HEK293 (cell line): ENCODE data around the gene TMEM19.

Experiments
- EGR2 ChIP-seq: fragments of 450-650 bp; formaldehyde crosslinking; IDR thresholded peaks from 2 replicates; pipeline ENCODE4 v1.5.1; 2016; ENCODE audit warnings: low read depth, missing biosample characterization, missing genetic modification characterization
- GFI1B ChIP-seq: fragments of 450-650 bp; formaldehyde crosslinking; IDR thresholded peaks from 2 replicates; pipeline ENCODE4 v1.5.1; 2016; ENCODE audit warnings: missing biosample characterization, missing genetic modification characterization
- GLI4 ChIP-seq: fragments of 450-650 bp; formaldehyde crosslinking; IDR thresholded peaks from 2 replicates; pipeline ENCODE4 v1.5.1; 2016; ENCODE audit warnings: missing biosample characterization, missing genetic modification characterization
- KLF8 ChIP-seq: fragments of 450-650 bp; formaldehyde crosslinking; IDR thresholded peaks from 2 replicates; pipeline ENCODE4 v1.5.1; 2016; ENCODE audit warnings: missing biosample characterization, missing genetic modification characterization
- MZF1 ChIP-seq: fragments of 450-650 bp; formaldehyde crosslinking; IDR thresholded peaks from 2 replicates; pipeline ENCODE4 v1.5.1; 2017; ENCODE audit warnings: missing biosample characterization, missing genetic modification characterization, borderline replicate concordance
- SCRT1 ChIP-seq: fragments of 450-650 bp; formaldehyde crosslinking; IDR thresholded peaks from 2 replicates; pipeline ENCODE4 v1.5.1; 2016; ENCODE audit warnings: missing biosample characterization, missing genetic modification characterization, borderline replicate concordance
- SCRT2 ChIP-seq: fragments of 450-650 bp; formaldehyde crosslinking; IDR thresholded peaks from 2 replicates; pipeline ENCODE4 v1.5.1; 2016; ENCODE audit warnings: missing biosample characterization, missing genetic modification characterization
- SP3 ChIP-seq: fragments of 450-650 bp; formaldehyde crosslinking; IDR thresholded peaks from 2 replicates; pipeline ENCODE4 v1.5.1; 2016; ENCODE audit warnings: missing biosample characterization, missing genetic modification characterization
- WT1 ChIP-seq: fragments of 450-650 bp; formaldehyde crosslinking; IDR thresholded peaks from 2 replicates; pipeline ENCODE4 v1.5.1; 2016; ENCODE audit warnings: missing biosample characterization, missing genetic modification characterization
- YY2 ChIP-seq: fragments of 450-650 bp; formaldehyde crosslinking; IDR thresholded peaks from 2 replicates; pipeline ENCODE4 v1.5.1; 2016; ENCODE audit warnings: missing biosample characterization, missing genetic modification characterization
- ZBTB8A ChIP-seq: fragments of 450-650 bp; formaldehyde crosslinking; IDR thresholded peaks from 2 replicates; pipeline ENCODE4 v1.5.1; 2016; ENCODE audit warnings: missing biosample characterization, missing genetic modification characterization
- ZFP41 ChIP-seq: fragments of 450-650 bp; formaldehyde crosslinking; IDR thresholded peaks from 2 replicates; pipeline ENCODE4 v1.5.1; 2016; ENCODE audit warnings: missing biosample characterization, missing genetic modification characterization, borderline replicate concordance
- ZIC2 ChIP-seq: fragments of 450-650 bp; formaldehyde crosslinking; IDR thresholded peaks from 2 replicates; pipeline ENCODE4 v1.5.1; 2016; ENCODE audit warnings: missing biosample characterization, missing genetic modification characterization
- ZNF146 ChIP-seq: fragments of 450-650 bp; formaldehyde crosslinking; IDR thresholded peaks from 2 replicates; pipeline ENCODE4 v1.5.1; 2016; ENCODE audit warnings: missing biosample characterization, missing genetic modification characterization
- ZNF175 ChIP-seq: fragments of 450-650 bp; formaldehyde crosslinking; IDR thresholded peaks from 2 replicates; pipeline ENCODE4 v1.5.1; 2016; ENCODE audit warnings: missing biosample characterization, missing genetic modification characterization
- ZNF19 ChIP-seq: fragments of 450-650 bp; formaldehyde crosslinking; IDR thresholded peaks from 2 replicates; pipeline ENCODE4; 2016; ENCODE audit warnings: missing biosample characterization, missing genetic modification characterization, low read depth
- ZNF214 ChIP-seq: fragments of 450-650 bp; formaldehyde crosslinking; IDR thresholded peaks from 2 replicates; pipeline ENCODE4 v1.5.1; 2017; ENCODE audit warnings: missing biosample characterization, mild to moderate bottlenecking, missing genetic modification characterization, borderline replicate concordance
- ZNF248 ChIP-seq: fragments of 450-650 bp; formaldehyde crosslinking; IDR thresholded peaks from 2 replicates; pipeline ENCODE4 v1.5.1; 2017; ENCODE audit warnings: missing biosample characterization, missing genetic modification characterization
- ZNF391 ChIP-seq: fragments of 450-650 bp; formaldehyde crosslinking; IDR thresholded peaks from 2 replicates; pipeline ENCODE4 v1.5.1; 2016; ENCODE audit warnings: low read depth, missing biosample characterization, missing genetic modification characterization, borderline replicate concordance
- ZNF426 ChIP-seq: fragments of 450-650 bp; formaldehyde crosslinking; IDR thresholded peaks from 2 replicates; pipeline ENCODE4 v1.5.1; 2017; ENCODE audit warnings: missing biosample characterization, missing genetic modification characterization, mild to moderate bottlenecking, inconsistent platforms, moderate library complexity
- ZNF433 ChIP-seq: fragments of 450-650 bp; formaldehyde crosslinking; IDR thresholded peaks from 2 replicates; pipeline ENCODE4 v1.5.1; 2016; ENCODE audit warnings: missing biosample characterization, missing genetic modification characterization, low read depth
- ZNF664 ChIP-seq: fragments of 450-650 bp; formaldehyde crosslinking; IDR thresholded peaks from 2 replicates; pipeline ENCODE4 v1.5.1; 2016; ENCODE audit warnings: missing biosample characterization, missing genetic modification characterization
- ZNF747 ChIP-seq: fragments of 450-650 bp; formaldehyde crosslinking; IDR thresholded peaks from 2 replicates; pipeline ENCODE4 v1.5.1; 2016; ENCODE audit warnings: missing biosample characterization, missing genetic modification characterization
- ZXDB ChIP-seq: fragments of 450-650 bp; formaldehyde crosslinking; IDR thresholded peaks from 2 replicates; pipeline ENCODE4 v1.5.1; 2016; ENCODE audit warnings: missing biosample characterization, missing genetic modification characterization
- TF ChIP-seq, protein P1 (sequence below): fragments of 450-650 bp; formaldehyde crosslinking; IDR thresholded peaks from 2 replicates; pipeline ENCODE4 v1.5.1; 2016; ENCODE audit warnings: missing biosample characterization, missing genetic modification characterization
- TF ChIP-seq, protein P2 (sequence below): fragments of 450-650 bp; formaldehyde crosslinking; IDR thresholded peaks from 2 replicates; pipeline ENCODE4 v1.5.1; 2016; ENCODE audit warnings: missing biosample characterization, missing genetic modification characterization, borderline replicate concordance
- TF ChIP-seq, protein P3 (sequence below): fragments of 450-650 bp; formaldehyde crosslinking; IDR thresholded peaks from 2 replicates; pipeline ENCODE4 v1.5.1; 2016; ENCODE audit warnings: missing biosample characterization, missing genetic modification characterization
- TF ChIP-seq, protein P4 (sequence below): fragments of 450-650 bp; formaldehyde crosslinking; optimal IDR thresholded peaks from 2 replicates; pipeline ENCODE3; 2016; ENCODE audit warnings: missing biosample characterization, mild to moderate bottlenecking, missing genetic modification characterization
- TF ChIP-seq, protein P5 (sequence below): fragments of 450-650 bp; formaldehyde crosslinking; IDR thresholded peaks from 2 replicates; pipeline ENCODE4 v1.5.1; 2016; ENCODE audit warnings: missing biosample characterization, missing genetic modification characterization
- TF ChIP-seq, protein P6 (sequence below): fragments of 450-650 bp; formaldehyde crosslinking; IDR thresholded peaks from 2 replicates; pipeline ENCODE4 v1.5.1; 2017; ENCODE audit warnings: missing biosample characterization, missing genetic modification characterization
- TF ChIP-seq, protein P7 (sequence below): fragments of 450-650 bp; formaldehyde crosslinking; IDR thresholded peaks from 2 replicates; pipeline ENCODE4 v1.5.1; 2017; ENCODE audit warnings: missing biosample characterization, missing genetic modification characterization

Gene TMEM19

DNA sequence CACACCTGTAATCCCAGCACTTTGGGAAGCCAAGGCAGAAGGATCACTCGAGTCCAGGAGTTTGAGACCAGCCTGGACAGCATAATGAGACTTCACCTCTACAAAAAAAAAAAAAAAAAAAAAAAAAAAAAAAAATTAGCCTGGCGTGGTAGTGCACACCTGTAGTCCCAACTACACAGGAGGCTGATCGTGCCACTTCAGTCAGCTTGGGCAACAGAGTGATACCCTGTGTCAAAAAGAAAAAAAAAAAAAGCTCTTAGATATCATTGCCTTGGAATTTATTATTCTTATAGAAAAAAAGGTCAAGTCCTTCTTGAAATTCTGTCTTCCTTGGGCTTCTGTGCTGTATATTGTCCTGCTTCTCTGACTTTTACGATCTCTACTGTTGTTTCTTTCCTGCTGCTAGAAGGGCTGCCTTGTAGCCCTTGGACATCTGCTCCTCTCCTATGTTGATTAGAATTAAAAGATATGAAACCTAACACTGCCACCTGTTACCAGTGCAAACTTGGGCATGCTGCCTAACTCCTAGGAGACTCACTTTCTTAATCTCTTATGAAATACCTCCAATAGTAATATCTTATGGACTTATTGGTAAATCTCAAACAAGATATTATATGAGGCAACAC, 5.7 kb downstream of the TMEM19 start (continued):
- TF ChIP-seq, protein P1, sequence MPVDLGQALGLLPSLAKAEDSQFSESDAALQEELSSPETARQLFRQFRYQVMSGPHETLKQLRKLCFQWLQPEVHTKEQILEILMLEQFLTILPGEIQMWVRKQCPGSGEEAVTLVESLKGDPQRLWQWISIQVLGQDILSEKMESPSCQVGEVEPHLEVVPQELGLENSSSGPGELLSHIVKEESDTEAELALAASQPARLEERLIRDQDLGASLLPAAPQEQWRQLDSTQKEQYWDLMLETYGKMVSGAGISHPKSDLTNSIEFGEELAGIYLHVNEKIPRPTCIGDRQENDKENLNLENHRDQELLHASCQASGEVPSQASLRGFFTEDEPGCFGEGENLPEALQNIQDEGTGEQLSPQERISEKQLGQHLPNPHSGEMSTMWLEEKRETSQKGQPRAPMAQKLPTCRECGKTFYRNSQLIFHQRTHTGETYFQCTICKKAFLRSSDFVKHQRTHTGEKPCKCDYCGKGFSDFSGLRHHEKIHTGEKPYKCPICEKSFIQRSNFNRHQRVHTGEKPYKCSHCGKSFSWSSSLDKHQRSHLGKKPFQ: no peak
- TF ChIP-seq, protein P2, sequence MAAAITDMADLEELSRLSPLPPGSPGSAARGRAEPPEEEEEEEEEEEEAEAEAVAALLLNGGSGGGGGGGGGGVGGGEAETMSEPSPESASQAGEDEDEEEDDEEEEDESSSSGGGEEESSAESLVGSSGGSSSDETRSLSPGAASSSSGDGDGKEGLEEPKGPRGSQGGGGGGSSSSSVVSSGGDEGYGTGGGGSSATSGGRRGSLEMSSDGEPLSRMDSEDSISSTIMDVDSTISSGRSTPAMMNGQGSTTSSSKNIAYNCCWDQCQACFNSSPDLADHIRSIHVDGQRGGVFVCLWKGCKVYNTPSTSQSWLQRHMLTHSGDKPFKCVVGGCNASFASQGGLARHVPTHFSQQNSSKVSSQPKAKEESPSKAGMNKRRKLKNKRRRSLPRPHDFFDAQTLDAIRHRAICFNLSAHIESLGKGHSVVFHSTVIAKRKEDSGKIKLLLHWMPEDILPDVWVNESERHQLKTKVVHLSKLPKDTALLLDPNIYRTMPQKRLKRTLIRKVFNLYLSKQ (tag by site-specific recombination): no peak
- no peak for TF ChIP-seq ZNF214
- no peak for TF ChIP-seq MZF1 (tag by site-specific recombination)
- TF ChIP-seq, protein P3, sequence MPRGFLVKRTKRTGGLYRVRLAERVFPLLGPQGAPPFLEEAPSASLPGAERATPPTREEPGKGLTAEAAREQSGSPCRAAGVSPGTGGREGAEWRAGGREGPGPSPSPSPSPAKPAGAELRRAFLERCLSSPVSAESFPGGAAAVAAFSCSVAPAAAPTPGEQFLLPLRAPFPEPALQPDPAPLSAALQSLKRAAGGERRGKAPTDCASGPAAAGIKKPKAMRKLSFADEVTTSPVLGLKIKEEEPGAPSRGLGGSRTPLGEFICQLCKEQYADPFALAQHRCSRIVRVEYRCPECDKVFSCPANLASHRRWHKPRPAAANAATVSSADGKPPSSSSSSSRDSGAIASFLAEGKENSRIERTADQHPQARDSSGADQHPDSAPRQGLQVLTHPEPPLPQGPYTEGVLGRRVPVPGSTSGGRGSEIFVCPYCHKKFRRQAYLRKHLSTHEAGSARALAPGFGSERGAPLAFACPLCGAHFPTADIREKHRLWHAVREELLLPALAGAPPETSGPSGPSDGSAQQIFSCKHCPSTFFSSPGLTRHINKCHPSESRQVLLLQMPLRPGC (tag by site-specific recombination): no peak
- no peak for TF ChIP-seq GFI1B (tag by site-specific recombination)
- TF ChIP-seq ZBTB8A (tag by site-specific recombination): peak; percentile 36; the same call in 1 of the 2 replicates
- no peak for TF ChIP-seq ZNF747 (tag by site-specific recombination)
- TF ChIP-seq GLI4 (tag by site-specific recombination): no peak
- TF ChIP-seq KLF8: no peak
- TF ChIP-seq, protein P4, sequence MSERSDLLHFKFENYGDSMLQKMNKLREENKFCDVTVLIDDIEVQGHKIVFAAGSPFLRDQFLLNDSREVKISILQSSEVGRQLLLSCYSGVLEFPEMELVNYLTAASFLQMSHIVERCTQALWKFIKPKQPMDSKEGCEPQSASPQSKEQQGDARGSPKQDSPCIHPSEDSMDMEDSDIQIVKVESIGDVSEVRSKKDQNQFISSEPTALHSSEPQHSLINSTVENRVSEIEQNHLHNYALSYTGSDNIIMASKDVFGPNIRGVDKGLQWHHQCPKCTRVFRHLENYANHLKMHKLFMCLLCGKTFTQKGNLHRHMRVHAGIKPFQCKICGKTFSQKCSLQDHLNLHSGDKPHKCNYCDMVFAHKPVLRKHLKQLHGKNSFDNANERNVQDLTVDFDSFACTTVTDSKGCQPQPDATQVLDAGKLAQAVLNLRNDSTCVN: no peak
- peak; percentile 96 for TF ChIP-seq SCRT2 (tag by site-specific recombination)
- TF ChIP-seq ZNF664: no peak
- peak; percentile 37; the same call in 1 of the 2 replicates for TF ChIP-seq ZXDB (tag by site-specific recombination)
- peak; percentile 97 for TF ChIP-seq SCRT1 (tag by site-specific recombination)
- no peak for TF ChIP-seq ZNF248
- TF ChIP-seq ZNF433 (tag by site-specific recombination): no peak
- TF ChIP-seq ZFP41 (tag by site-specific recombination): no peak
- TF ChIP-seq, protein P5, sequence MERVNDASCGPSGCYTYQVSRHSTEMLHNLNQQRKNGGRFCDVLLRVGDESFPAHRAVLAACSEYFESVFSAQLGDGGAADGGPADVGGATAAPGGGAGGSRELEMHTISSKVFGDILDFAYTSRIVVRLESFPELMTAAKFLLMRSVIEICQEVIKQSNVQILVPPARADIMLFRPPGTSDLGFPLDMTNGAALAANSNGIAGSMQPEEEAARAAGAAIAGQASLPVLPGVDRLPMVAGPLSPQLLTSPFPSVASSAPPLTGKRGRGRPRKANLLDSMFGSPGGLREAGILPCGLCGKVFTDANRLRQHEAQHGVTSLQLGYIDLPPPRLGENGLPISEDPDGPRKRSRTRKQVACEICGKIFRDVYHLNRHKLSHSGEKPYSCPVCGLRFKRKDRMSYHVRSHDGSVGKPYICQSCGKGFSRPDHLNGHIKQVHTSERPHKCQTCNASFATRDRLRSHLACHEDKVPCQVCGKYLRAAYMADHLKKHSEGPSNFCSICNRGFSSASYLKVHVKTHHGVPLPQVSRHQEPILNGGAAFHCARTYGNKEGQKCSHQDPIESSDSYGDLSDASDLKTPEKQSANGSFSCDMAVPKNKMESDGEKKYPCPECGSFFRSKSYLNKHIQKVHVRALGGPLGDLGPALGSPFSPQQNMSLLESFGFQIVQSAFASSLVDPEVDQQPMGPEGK (tag by site-specific recombination): no peak
- TF ChIP-seq ZNF391 (tag by site-specific recombination): no peak
- TF ChIP-seq ZNF426 (tag by site-specific recombination): no peak
- no peak for TF ChIP-seq ZNF146 (tag by site-specific recombination)
- no peak for TF ChIP-seq ZNF19
- no peak for TF ChIP-seq WT1 (tag by site-specific recombination)
- TF ChIP-seq, protein P6, sequence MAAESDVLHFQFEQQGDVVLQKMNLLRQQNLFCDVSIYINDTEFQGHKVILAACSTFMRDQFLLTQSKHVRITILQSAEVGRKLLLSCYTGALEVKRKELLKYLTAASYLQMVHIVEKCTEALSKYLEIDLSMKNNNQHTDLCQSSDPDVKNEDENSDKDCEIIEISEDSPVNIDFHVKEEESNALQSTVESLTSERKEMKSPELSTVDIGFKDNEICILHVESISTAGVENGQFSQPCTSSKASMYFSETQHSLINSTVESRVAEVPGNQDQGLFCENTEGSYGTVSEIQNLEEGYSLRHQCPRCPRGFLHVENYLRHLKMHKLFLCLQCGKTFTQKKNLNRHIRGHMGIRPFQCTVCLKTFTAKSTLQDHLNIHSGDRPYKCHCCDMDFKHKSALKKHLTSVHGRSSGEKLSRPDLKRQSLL (tag by site-specific recombination): no peak
- no peak for TF ChIP-seq YY2
- no peak for TF ChIP-seq EGR2 (tag by site-specific recombination)
- TF ChIP-seq ZIC2 (tag by site-specific recombination): peak; percentile 60
- TF ChIP-seq SP3: no peak
- TF ChIP-seq, protein P7, sequence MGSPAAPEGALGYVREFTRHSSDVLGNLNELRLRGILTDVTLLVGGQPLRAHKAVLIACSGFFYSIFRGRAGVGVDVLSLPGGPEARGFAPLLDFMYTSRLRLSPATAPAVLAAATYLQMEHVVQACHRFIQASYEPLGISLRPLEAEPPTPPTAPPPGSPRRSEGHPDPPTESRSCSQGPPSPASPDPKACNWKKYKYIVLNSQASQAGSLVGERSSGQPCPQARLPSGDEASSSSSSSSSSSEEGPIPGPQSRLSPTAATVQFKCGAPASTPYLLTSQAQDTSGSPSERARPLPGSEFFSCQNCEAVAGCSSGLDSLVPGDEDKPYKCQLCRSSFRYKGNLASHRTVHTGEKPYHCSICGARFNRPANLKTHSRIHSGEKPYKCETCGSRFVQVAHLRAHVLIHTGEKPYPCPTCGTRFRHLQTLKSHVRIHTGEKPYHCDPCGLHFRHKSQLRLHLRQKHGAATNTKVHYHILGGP: no peak
- no peak for TF ChIP-seq ZNF175 (tag by site-specific recombination)
